Suprapubic skin (tissue), 4 donors: ENCODE measurements around the gene WHRN.

ENCODE experiments used
- POLR2A ChIP-seq, 2 donors: fragments of 450-650 bp; IDR thresholded peaks; one replicate each; pipeline ENCODE4 v1.6.1; 2017; ENCODE audit warnings: antibody characterized with exemption in 2 of 2, mild to moderate bottlenecking in 2 of 2, moderate library complexity in 2 of 2
- POLR2AphosphoS5 ChIP-seq, 3 donors: sonication (generic); formaldehyde crosslinking; IDR thresholded peaks; one replicate each; pipeline ENCODE4 v1.6.1; 2017; ENCODE audit warnings: antibody characterized with exemption in 3 of 3
- TF ChIP-seq, protein P1 (sequence below), 2 donors: fragments of 200-600 bp in 1 of 2; fragments of 450-650 bp in 1 of 2; sonication (generic) in 1 of 2; IDR thresholded peaks; one replicate each; pipeline ENCODE4 v1.5.1; 2016 to 2019; ENCODE audit warnings: antibody characterized with exemption in 2 of 2, mild to moderate bottlenecking in 1 of 2, moderate library complexity in 1 of 2

DNA sequence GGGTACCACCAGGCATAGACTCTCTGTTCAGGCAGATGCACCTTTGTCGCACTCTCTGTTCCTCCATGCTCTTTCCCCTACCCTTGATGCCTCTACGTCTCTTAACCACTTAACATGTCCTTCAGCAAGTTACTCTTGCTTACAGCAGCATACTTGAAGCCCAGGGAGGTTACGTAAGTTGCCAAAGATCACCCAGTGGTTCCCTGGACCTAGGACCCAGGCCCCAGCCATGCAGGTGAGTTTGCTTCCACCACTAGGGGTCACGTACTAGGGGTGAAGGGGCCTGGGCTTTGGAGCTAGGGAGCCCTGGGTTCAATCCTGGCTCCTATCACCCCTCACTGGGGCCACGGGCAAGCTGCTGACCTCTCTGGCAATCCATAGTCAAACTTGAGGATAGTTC lies 126.4 kb downstream of the WHRN start:
- TF ChIP-seq POLR2A (IDR thresholded peaks at IDR 0.05), result no peak
- TF ChIP-seq, protein P1, sequence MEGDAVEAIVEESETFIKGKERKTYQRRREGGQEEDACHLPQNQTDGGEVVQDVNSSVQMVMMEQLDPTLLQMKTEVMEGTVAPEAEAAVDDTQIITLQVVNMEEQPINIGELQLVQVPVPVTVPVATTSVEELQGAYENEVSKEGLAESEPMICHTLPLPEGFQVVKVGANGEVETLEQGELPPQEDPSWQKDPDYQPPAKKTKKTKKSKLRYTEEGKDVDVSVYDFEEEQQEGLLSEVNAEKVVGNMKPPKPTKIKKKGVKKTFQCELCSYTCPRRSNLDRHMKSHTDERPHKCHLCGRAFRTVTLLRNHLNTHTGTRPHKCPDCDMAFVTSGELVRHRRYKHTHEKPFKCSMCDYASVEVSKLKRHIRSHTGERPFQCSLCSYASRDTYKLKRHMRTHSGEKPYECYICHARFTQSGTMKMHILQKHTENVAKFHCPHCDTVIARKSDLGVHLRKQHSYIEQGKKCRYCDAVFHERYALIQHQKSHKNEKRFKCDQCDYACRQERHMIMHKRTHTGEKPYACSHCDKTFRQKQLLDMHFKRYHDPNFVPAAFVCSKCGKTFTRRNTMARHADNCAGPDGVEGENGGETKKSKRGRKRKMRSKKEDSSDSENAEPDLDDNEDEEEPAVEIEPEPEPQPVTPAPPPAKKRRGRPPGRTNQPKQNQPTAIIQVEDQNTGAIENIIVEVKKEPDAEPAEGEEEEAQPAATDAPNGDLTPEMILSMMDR (IDR thresholded peaks at IDR 0.05), result no peak
- no peak for TF ChIP-seq POLR2AphosphoS5 (IDR thresholded peaks at IDR 0.05)
